ENCODE data around the gene DOCK6. TPM values are rescaled to one million over a fixed set of nuclear protein-coding genes. Genes with fewer than 3 reads are reported as not detected.

The DOCK6 gene
- total RNA-seq (2.8 TPM), polyA plus RNA-seq (1 to 10 TPM in 1 of 4 donors, under 1 TPM in 2, not detected in 1; 0.07 to 1.1 (median 0.12) TPM)

GRCh38 chr19:11261971-11262839 lies at the start of gene DOCK6:
Gene DOCK6 (minus strand): TSS chr19:11262524. CDS start chr19:11262440, 84 bp downstream.
- H3K4me1 Mint-ChIP-seq, result peaks cover 0 to 6% (median 0%) of the 10 kb centered on the region in 4 donors
- peaks cover 5% of the 10 kb centered on the region for H3K27me3 ChIP-seq (ENCODE audit: control insufficient read depth, insufficient read depth, low read length)
- DNase-seq (no peak), ATAC-seq (ENCODE audit: low read depth in 2 of 2) (peak; percentile 31 to 57)
- H3K36me3 Mint-ChIP-seq, result no peaks in the 10 kb centered on the region
- peaks cover 9% of the 10 kb centered on the region for H3K4me1 ChIP-seq (ENCODE audit: control insufficient read depth, insufficient read depth, low read length, poor library complexity, severe bottlenecking)
- H3K27ac Mint-ChIP-seq, result peak within 1 kb of the TSS in 1 of 3 donors; percentile 65
- H3K27ac ChIP-seq (ENCODE audit: insufficient read depth, low read length, poor library complexity, severe bottlenecking), result no peak within 1 kb of the TSS
- H3K36me3 ChIP-seq (ENCODE audit: control insufficient read depth, insufficient read depth, low read length), result no peaks in the 10 kb centered on the region
- peaks cover 14% of the 10 kb centered on the region for H3K27me3 Mint-ChIP-seq
- H3K4me3 ChIP-seq (ENCODE audit: low read depth, low read length), result no peak within 1 kb of the TSS
- no peaks in the 10 kb centered on the region for H3K9me3 ChIP-seq (ENCODE audit: control insufficient read depth in 2 of 2, low read length in 2 of 2)
- peaks cover 0 to 2% (median 0%) of the 10 kb centered on the region in 7 donors for H3K9me3 Mint-ChIP-seq
- peak within 1 kb of the TSS; percentile 58 to 87 (median 81) for H3K4me3 Mint-ChIP-seq

- Mint-ChIP-seq H3K4me3 (no peak overlapping the region), H3K36me3 (no peaks in the 10 kb centered on the region), H3K4me1 (no peaks in the 10 kb centered on the region), H3K27me3 (peaks cover 10% of the 10 kb centered on the region), H3K9me3 (no peaks in the 10 kb centered on the region), H3K27ac (no peak overlapping the region)
- H3K27ac ChIP-seq (ENCODE audit: insufficient read depth, low read length, poor library complexity, severe bottlenecking), result no peak overlapping the region
- H3K9me3 ChIP-seq (ENCODE audit: control insufficient read depth in 2 of 2, low read length in 2 of 2), result no peaks in the 10 kb centered on the region
- H3K4me1 ChIP-seq (ENCODE audit: control insufficient read depth, insufficient read depth, low read length, poor library complexity, severe bottlenecking), result no peaks in the 10 kb centered on the region
- no peak overlapping the region for H3K4me3 ChIP-seq (ENCODE audit: low read depth, low read length)
- no peaks in the 10 kb centered on the region for H3K36me3 ChIP-seq (ENCODE audit: control insufficient read depth, insufficient read depth, low read length)
- ATAC-seq (ENCODE audit: low read depth in 2 of 2), result no peak
- no peak for DNase-seq
- H3K27me3 ChIP-seq (ENCODE audit: control insufficient read depth, insufficient read depth, low read length), result no peaks in the 10 kb centered on the region
Observed at GRCh38 chr19:11306337-11306736, 44.0 kb upstream of the DOCK6 start.

- no peak overlapping the region for H3K4me3 ChIP-seq (ENCODE audit: low read depth, low read length)
- Mint-ChIP-seq H3K36me3 (no peaks in the 10 kb centered on the region), H3K27me3 (peaks cover 10% of the 10 kb centered on the region), H3K27ac (no peak overlapping the region), H3K4me1 (no peaks in the 10 kb centered on the region), H3K4me3 (no peak overlapping the region), H3K9me3 (no peaks in the 10 kb centered on the region)
- no peak overlapping the region for H3K27ac ChIP-seq (ENCODE audit: insufficient read depth, low read length, poor library complexity, severe bottlenecking)
- ATAC-seq (ENCODE audit: low read depth in 2 of 2) (no peak), DNase-seq (no peak)
- H3K36me3 ChIP-seq (ENCODE audit: control insufficient read depth, insufficient read depth, low read length), result no peaks in the 10 kb centered on the region
- no peaks in the 10 kb centered on the region for H3K9me3 ChIP-seq (ENCODE audit: control insufficient read depth in 2 of 2, low read length in 2 of 2)
- no peaks in the 10 kb centered on the region for H3K27me3 ChIP-seq (ENCODE audit: control insufficient read depth, insufficient read depth, low read length)
- no peaks in the 10 kb centered on the region for H3K4me1 ChIP-seq (ENCODE audit: control insufficient read depth, insufficient read depth, low read length, poor library complexity, severe bottlenecking)
Observed at GRCh38 chr19:11304936-11305335, 42.6 kb upstream of the DOCK6 start.

GRCh38 chr19:11300811-11301120 lies 38.4 kb upstream of the DOCK6 start:
- H3K4me3 ChIP-seq (ENCODE audit: low read depth, low read length), result no peak overlapping the region
- H3K4me1 ChIP-seq (ENCODE audit: control insufficient read depth, insufficient read depth, low read length, poor library complexity, severe bottlenecking), result no peaks in the 10 kb centered on the region
- no peaks in the 10 kb centered on the region for H3K27me3 ChIP-seq (ENCODE audit: control insufficient read depth, insufficient read depth, low read length)
- Mint-ChIP-seq H3K9me3 (no peaks in the 10 kb centered on the region), H3K4me3 (peak overlapping the region in 1 of 4 donors; percentile 23), H3K27me3 (peaks cover 11% of the 10 kb centered on the region), H3K36me3 (no peaks in the 10 kb centered on the region), H3K27ac (peak overlapping the region in 1 of 3 donors; percentile 14), H3K4me1 (no peaks in the 10 kb centered on the region)
- H3K9me3 ChIP-seq (ENCODE audit: control insufficient read depth in 2 of 2, low read length in 2 of 2), result no peaks in the 10 kb centered on the region
- no peaks in the 10 kb centered on the region for H3K36me3 ChIP-seq (ENCODE audit: control insufficient read depth, insufficient read depth, low read length)
- no peak for DNase-seq
- ATAC-seq (ENCODE audit: low read depth in 2 of 2), result no peak
- no peak overlapping the region for H3K27ac ChIP-seq (ENCODE audit: insufficient read depth, low read length, poor library complexity, severe bottlenecking)

- Mint-ChIP-seq H3K27ac (no peak overlapping the region), H3K4me1 (no peaks in the 10 kb centered on the region), H3K36me3 (no peaks in the 10 kb centered on the region), H3K4me3 (peak overlapping the region in 1 of 4 donors; percentile 23), H3K9me3 (no peaks in the 10 kb centered on the region), H3K27me3 (peaks cover 12% of the 10 kb centered on the region)
- Histone ChIP-seq H3K27ac (ENCODE audit: insufficient read depth, low read length, poor library complexity, severe bottlenecking) (no peak overlapping the region), H3K36me3 (ENCODE audit: control insufficient read depth, insufficient read depth, low read length) (no peaks in the 10 kb centered on the region), H3K4me3 (ENCODE audit: low read depth, low read length) (no peak overlapping the region), H3K9me3 (ENCODE audit: control insufficient read depth in 2 of 2, low read length in 2 of 2) (no peaks in the 10 kb centered on the region), H3K4me1 (ENCODE audit: control insufficient read depth, insufficient read depth, low read length, poor library complexity, severe bottlenecking) (no peaks in the 10 kb centered on the region), H3K27me3 (ENCODE audit: control insufficient read depth, insufficient read depth, low read length) (no peaks in the 10 kb centered on the region)
- DNase-seq, result no peak
- no peak for ATAC-seq (ENCODE audit: low read depth in 2 of 2)
Observed at GRCh38 chr19:11299946-11300810, 37.9 kb upstream of the DOCK6 start.

GRCh38 chr19:11296264-11296663 lies 33.9 kb upstream of the DOCK6 start:
- Mint-ChIP-seq H3K4me3 (no peak overlapping the region), H3K36me3 (no peaks in the 10 kb centered on the region)

GRCh38 chr19:11295665-11296245 lies 33.4 kb upstream of the DOCK6 start, which contains the start of gene TSPAN16:
Gene TSPAN16 (plus strand): TSS chr19:11296160. CDS start chr19:11296298, 138 bp downstream.
- no peaks in the 10 kb centered on the region for H3K27me3 ChIP-seq (ENCODE audit: control insufficient read depth, insufficient read depth, low read length)
- H3K4me1 ChIP-seq (ENCODE audit: control insufficient read depth, insufficient read depth, low read length, poor library complexity, severe bottlenecking), result peaks cover 8% of the 10 kb centered on the region
- H3K4me3 ChIP-seq (ENCODE audit: low read depth, low read length), result no peak within 1 kb of the TSS
- no peaks in the 10 kb centered on the region for H3K36me3 Mint-ChIP-seq
- H3K9me3 Mint-ChIP-seq, result no peaks in the 10 kb centered on the region
- H3K27me3 Mint-ChIP-seq, result peaks cover 17% of the 10 kb centered on the region
- H3K4me1 Mint-ChIP-seq, result peaks cover 0 to 10% (median 4%) of the 10 kb centered on the region in 4 donors
- ATAC-seq (ENCODE audit: low read depth in 2 of 2) (no peak), DNase-seq (no peak)
- H3K36me3 ChIP-seq (ENCODE audit: control insufficient read depth, insufficient read depth, low read length), result no peaks in the 10 kb centered on the region
- H3K27ac ChIP-seq (ENCODE audit: insufficient read depth, low read length, poor library complexity, severe bottlenecking), result no peak within 1 kb of the TSS
- H3K9me3 ChIP-seq (ENCODE audit: control insufficient read depth in 2 of 2, low read length in 2 of 2), result no peaks in the 10 kb centered on the region
- no peak within 1 kb of the TSS for H3K27ac Mint-ChIP-seq
- H3K4me3 Mint-ChIP-seq, result no peak within 1 kb of the TSS

More at GRCh38 chr19:11296264-11296663, 33.9 kb upstream of the DOCK6 start:
- H3K4me1 ChIP-seq (ENCODE audit: control insufficient read depth, insufficient read depth, low read length, poor library complexity, severe bottlenecking), result peaks cover 8% of the 10 kb centered on the region
- no peak for ATAC-seq (ENCODE audit: low read depth in 2 of 2)
- Mint-ChIP-seq H3K27me3 (peaks cover 17% of the 10 kb centered on the region), H3K9me3 (no peaks in the 10 kb centered on the region), H3K27ac (no peak overlapping the region), H3K4me1 (peaks cover 0 to 10% (median 4%) of the 10 kb centered on the region in 4 donors)
- no peaks in the 10 kb centered on the region for H3K36me3 ChIP-seq (ENCODE audit: control insufficient read depth, insufficient read depth, low read length)
- no peaks in the 10 kb centered on the region for H3K9me3 ChIP-seq (ENCODE audit: control insufficient read depth in 2 of 2, low read length in 2 of 2)
- no peaks in the 10 kb centered on the region for H3K27me3 ChIP-seq (ENCODE audit: control insufficient read depth, insufficient read depth, low read length)
- no peak overlapping the region for H3K27ac ChIP-seq (ENCODE audit: insufficient read depth, low read length, poor library complexity, severe bottlenecking)
- no peak for DNase-seq
- H3K4me3 ChIP-seq (ENCODE audit: low read depth, low read length), result no peak overlapping the region
